ENCODE data around the gene UBE2O.

- TF ChIP-seq CTCF (conservative IDR thresholded peaks at IDR 0.05 in 1 of 2, IDR thresholded peaks at IDR 0.05 in 1 of 2; ENCODE audit: low read depth in 1 of 2, low read length in 2 of 2) (no peak), EZH2 (IDR thresholded peaks at IDR 0.05; ENCODE audit: low read length, missing control alignments) (no peak)
These were observed 25.1 kb upstream of the UBE2O start for GRCh38 chr17:76478097-76478496.

Data from fibroblast of lung (primary cell).